IPS-NIHi11 (cell line): ENCODE measurements around the gene MIPOL1.

Experiments
- DNase-seq: peaks from one replicate; pipeline ENCODE4 v3.0.0; 2012; ENCODE audit warnings: mixed read lengths, low spot score

The MIPOL1 gene

GRCh38 chr14:37464192-37464858, 266.6 kb downstream of the MIPOL1 start:
- no peak for DNase-seq

GRCh38 chr14:37466003-37466622, 268.4 kb downstream of the MIPOL1 start:
- DNase-seq = no peak

GRCh38 chr14:37466623-37467088, 268.9 kb downstream of the MIPOL1 start:
- DNase-seq = no peak

GRCh38 chr14:37469650-37470049, 271.9 kb downstream of the MIPOL1 start:
- no peak for DNase-seq

GRCh38 chr14:37470251-37470650, 272.5 kb downstream of the MIPOL1 start:
- DNase-seq = no peak

GRCh38 chr14:37472906-37473305, 275.2 kb downstream of the MIPOL1 start:
- DNase-seq = no peak

- no peak for DNase-seq
These were observed 276.5 kb downstream of the MIPOL1 start for GRCh38 chr14:37474191-37474590.

GRCh38 chr14:37480446-37481290, 282.9 kb downstream of the MIPOL1 start:
- no peak for DNase-seq

- DNase-seq = no peak
These were observed 284.7 kb downstream of the MIPOL1 start for GRCh38 chr14:37482428-37482827.

GRCh38 chr14:37483672-37484071, 285.9 kb downstream of the MIPOL1 start:
- no peak for DNase-seq

- no peak for DNase-seq
These were observed 292.9 kb downstream of the MIPOL1 start for GRCh38 chr14:37490607-37491006.

GRCh38 chr14:37491076-37491475, 293.3 kb downstream of the MIPOL1 start:
- DNase-seq = no peak

GRCh38 chr14:37493606-37494005, 295.9 kb downstream of the MIPOL1 start:
- DNase-seq = no peak

GRCh38 chr14:37497422-37497821, 299.7 kb downstream of the MIPOL1 start:
- DNase-seq = no peak

GRCh38 chr14:37501877-37502276, 304.1 kb downstream of the MIPOL1 start:
- DNase-seq = no peak

- DNase-seq = no peak
These were observed 310.8 kb downstream of the MIPOL1 start for GRCh38 chr14:37508503-37508902.

- DNase-seq = no peak
These were observed 314.4 kb downstream of the MIPOL1 start for GRCh38 chr14:37512173-37512572.

- DNase-seq = no peak
These were observed 318.0 kb downstream of the MIPOL1 start for GRCh38 chr14:37515771-37516170.

GRCh38 chr14:37526994-37527393, 329.3 kb downstream of the MIPOL1 start:
- no peak for DNase-seq

GRCh38 chr14:37539992-37540391, 342.3 kb downstream of the MIPOL1 start:
- no peak for DNase-seq

- DNase-seq = no peak
These were observed 346.7 kb downstream of the MIPOL1 start for GRCh38 chr14:37544407-37544806.

- no peak for DNase-seq
These were observed 347.4 kb downstream of the MIPOL1 start for GRCh38 chr14:37545174-37545573.
